MM.1S (cell line): ENCODE data around the gene FAM131C.

Experiments used
- DNase-seq: peaks from one replicate; pipeline ENCODE4 v3.0.0-alpha.2; 2015
- H2AFZ ChIP-seq: fragments of 300-600 bp; sonication (generic); 2 replicates; pipeline ENCODE4 v1.6.0; 2016; ENCODE audit warnings: antibody characterized with exemption, low read length
- H3F3A ChIP-seq: fragments of 300-600 bp; sonication (generic); 2 replicates; pipeline ENCODE4 v1.6.1; 2016; ENCODE audit warnings: mild to moderate bottlenecking, antibody characterized with exemption, low read length, moderate library complexity, mixed read lengths; ENCODE audit not compliant: insufficient read depth
- H3K27ac ChIP-seq: fragments of 300-600 bp; sonication (generic); 2 replicates; pipeline ENCODE4 v1.5.1; 2016; ENCODE audit warnings: mild to moderate bottlenecking, low read length
- H3K27me3 ChIP-seq: fragments of 300-600 bp; sonication (generic); replicated peaks from 2 replicates; pipeline ENCODE4 v1.6.0; 2016; ENCODE audit warnings: low read length; ENCODE audit not compliant: insufficient read depth
- H3K36me3 ChIP-seq: fragments of 300-600 bp; sonication (generic); replicated peaks from 2 replicates; pipeline ENCODE4 v1.6.1; 2016; ENCODE audit warnings: mild to moderate bottlenecking, low read length, mixed read lengths; ENCODE audit not compliant: insufficient read depth
- H3K4me1 ChIP-seq: fragments of 300-600 bp; sonication (generic); 2 replicates; pipeline ENCODE4 v1.6.1; 2016; ENCODE audit warnings: low read length, mixed read lengths
- H3K4me2 ChIP-seq: fragments of 300-600 bp; sonication (generic); 2 replicates; pipeline ENCODE4 v1.6.0; 2016; ENCODE audit warnings: low read depth, low read length
- H3K4me3 ChIP-seq: fragments of 300-600 bp; sonication (generic); 2 replicates; pipeline ENCODE4 v1.5.1; 2016; ENCODE audit warnings: low read length, mixed read lengths
- H3K79me2 ChIP-seq: fragments of 300-600 bp; sonication (generic); 2 replicates; pipeline ENCODE4 v1.6.1; 2016; ENCODE audit warnings: mixed run types, low read length, mixed read lengths
- H3K9ac ChIP-seq: fragments of 300-600 bp; sonication (generic); 2 replicates; pipeline ENCODE4 v1.6.1; 2016; ENCODE audit warnings: low read length, mixed read lengths
- H3K9me2 ChIP-seq: fragments of 300-600 bp; sonication (generic); replicated peaks from 2 replicates; pipeline ENCODE4 v1.6.1; 2016; ENCODE audit warnings: mild to moderate bottlenecking, low read length, mixed read lengths; ENCODE audit not compliant: insufficient read depth
- H3K9me3 ChIP-seq: fragments of 300-600 bp; sonication (generic); replicated peaks from 2 replicates; pipeline ENCODE4 v1.6.1; 2016; ENCODE audit warnings: mild to moderate bottlenecking, low read length, mixed read lengths; ENCODE audit not compliant: insufficient read depth
- H4K20me1 ChIP-seq: fragments of 300-600 bp; sonication (generic); 2 replicates; pipeline ENCODE4 v1.6.1; 2016; ENCODE audit warnings: mild to moderate bottlenecking, low read length, moderate library complexity, mixed read lengths; ENCODE audit not compliant: insufficient read depth
- EZH2 ChIP-seq: fragments of 300-600 bp; sonication (generic); optimal IDR thresholded peaks from 2 replicates; pipeline ENCODE3; 2017; ENCODE audit warnings: low read depth, mild to moderate bottlenecking, antibody characterized with exemption, low read length, mixed read lengths
- EZH2phosphoT487 ChIP-seq: fragments of 300-600 bp; sonication (generic); IDR thresholded peaks from 2 replicates; pipeline ENCODE4 v1.6.1; 2018; ENCODE audit warnings: antibody characterized with exemption, low read length
- TF ChIP-seq, protein P1 (sequence below): fragments of 300-600 bp; sonication (generic); IDR thresholded peaks from 2 replicates; pipeline ENCODE4 v1.5.1; 2016; ENCODE audit warnings: antibody characterized with exemption, low read length, mixed read lengths

Gene FAM131C

DNA sequence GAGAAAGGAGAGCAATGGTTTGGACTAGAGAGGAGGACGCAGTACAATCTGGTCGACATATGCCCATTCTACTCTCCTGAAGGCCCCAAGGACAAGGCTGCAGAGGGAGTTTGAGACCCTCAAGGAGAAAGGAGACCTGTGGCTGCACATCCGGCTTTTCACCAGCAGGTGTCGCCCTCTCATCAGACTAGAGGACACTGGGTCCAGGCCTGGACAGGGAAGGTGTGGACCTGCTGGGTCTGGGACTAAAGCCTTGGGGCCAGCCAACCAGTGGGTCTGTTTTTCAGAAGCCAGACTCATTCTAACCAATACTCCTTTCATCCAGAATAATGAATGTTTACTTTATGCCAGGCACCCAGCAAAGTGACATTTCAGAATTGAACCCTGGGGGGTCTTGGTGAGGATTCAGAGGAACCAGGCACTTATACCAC is 64.4 kb downstream of the FAM131C start:
- Histone ChIP-seq H3K79me2 (no peaks in the 10 kb centered on the region), H3K4me2 (no peak overlapping the region), H3K9me3 (no peaks in the 10 kb centered on the region), H3K9me2 (no peaks in the 10 kb centered on the region), H3F3A (no peaks in the 10 kb centered on the region), H3K9ac (no peak overlapping the region), H2AFZ (no peak overlapping the region), H3K4me3 (no peak overlapping the region), H3K27me3 (peaks cover 19% of the 10 kb centered on the region), H3K27ac (no peak overlapping the region), H4K20me1 (no peaks in the 10 kb centered on the region), H3K4me1 (peaks cover 5% of the 10 kb centered on the region; the same call in 1 of the 2 replicates), H3K36me3 (no peaks in the 10 kb centered on the region)
- peak; percentile 55 for DNase-seq
- TF ChIP-seq, protein P1, sequence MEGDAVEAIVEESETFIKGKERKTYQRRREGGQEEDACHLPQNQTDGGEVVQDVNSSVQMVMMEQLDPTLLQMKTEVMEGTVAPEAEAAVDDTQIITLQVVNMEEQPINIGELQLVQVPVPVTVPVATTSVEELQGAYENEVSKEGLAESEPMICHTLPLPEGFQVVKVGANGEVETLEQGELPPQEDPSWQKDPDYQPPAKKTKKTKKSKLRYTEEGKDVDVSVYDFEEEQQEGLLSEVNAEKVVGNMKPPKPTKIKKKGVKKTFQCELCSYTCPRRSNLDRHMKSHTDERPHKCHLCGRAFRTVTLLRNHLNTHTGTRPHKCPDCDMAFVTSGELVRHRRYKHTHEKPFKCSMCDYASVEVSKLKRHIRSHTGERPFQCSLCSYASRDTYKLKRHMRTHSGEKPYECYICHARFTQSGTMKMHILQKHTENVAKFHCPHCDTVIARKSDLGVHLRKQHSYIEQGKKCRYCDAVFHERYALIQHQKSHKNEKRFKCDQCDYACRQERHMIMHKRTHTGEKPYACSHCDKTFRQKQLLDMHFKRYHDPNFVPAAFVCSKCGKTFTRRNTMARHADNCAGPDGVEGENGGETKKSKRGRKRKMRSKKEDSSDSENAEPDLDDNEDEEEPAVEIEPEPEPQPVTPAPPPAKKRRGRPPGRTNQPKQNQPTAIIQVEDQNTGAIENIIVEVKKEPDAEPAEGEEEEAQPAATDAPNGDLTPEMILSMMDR = peak; percentile 96
- no peak for TF ChIP-seq EZH2
- TF ChIP-seq EZH2phosphoT487 = no peak
